Keratinocyte (primary cell): ENCODE measurements around the gene SLC27A1.

ENCODE experiments used
- CTCF ChIP-seq, 3 experiments: IDR thresholded peaks in 1 of 3; conservative IDR thresholded peaks in 1 of 3; optimal IDR thresholded peaks in 1 of 3; 2 replicates in 2 of 3; 3 replicates in 1 of 3; pipeline versions ENCODE3 to v1.5.1; 2011; ENCODE audit warnings: low read length in 3 of 3, mild to moderate bottlenecking in 3 of 3, moderate library complexity in 2 of 3, control low read depth in 1 of 3, inconsistent platforms in 1 of 3; ENCODE audit not compliant: insufficient read depth in 2 of 3; ENCODE audit errors: extremely low read depth in 1 of 3
- EZH2 ChIP-seq: IDR thresholded peaks from one replicate; pipeline ENCODE4 v1.6.1; 2012; ENCODE audit warnings: inconsistent platforms, mild to moderate bottlenecking, low read length, moderate library complexity

- no peak for TF ChIP-seq CTCF (optimal IDR thresholded peaks at IDR 0.05 in 1 of 3, IDR thresholded peaks at IDR 0.05 in 1 of 3, conservative IDR thresholded peaks at IDR 0.05 in 1 of 3; ENCODE audit: extremely low read depth in 1 of 3, insufficient read depth in 2 of 3, low read length in 3 of 3)
- TF ChIP-seq EZH2: no peak
Observed at GRCh38 chr19:17483605-17484002, 13.3 kb downstream of the SLC27A1 start.
